Bronchial epithelial cell (primary cell): ENCODE results near the gene TMEM156. TPM values are rescaled to one million over a fixed set of nuclear protein-coding genes. Genes with fewer than 3 reads are reported as not detected.

Experiments
- DNase-seq: peaks from one replicate; pipeline ENCODE4 v3.0.0-alpha.2; 2010; ENCODE audit warnings: low read depth
- FAIRE-seq: peaks from 2 replicates; lab custom pipeline; 2011; peaks lifted over from hg19 to GRCh38; lab: Jason Lieb, UNC
- H3K27me3 ChIP-seq: 2 replicates; pipeline ENCODE4 v1.5.1; 2011; ENCODE audit warnings: low read length; ENCODE audit not compliant: control insufficient read depth, insufficient read depth
- H3K36me3 ChIP-seq: 2 replicates; pipeline ENCODE4 v1.5.1; 2011; ENCODE audit warnings: low read length; ENCODE audit not compliant: control insufficient read depth, insufficient read depth
- H3K4me3 ChIP-seq: 2 replicates; pipeline ENCODE4 v1.5.1; 2011; ENCODE audit warnings: mild to moderate bottlenecking, low read depth, low read length, control low read depth
- CTCF ChIP-seq: IDR thresholded peaks from 2 replicates; pipeline ENCODE4 v1.5.1; 2011; ENCODE audit warnings: mild to moderate bottlenecking, moderate library complexity, low read length, control low read depth, inconsistent platforms; ENCODE audit not compliant: insufficient read depth, severe bottlenecking
- total RNA-seq: library from RNA; depleted of rRNA; stranded (reverse); fragments of >200 nt; gene quantifications from 2 replicates; pipeline ENCODE4 v1.2.1, GENCODE V29; 2014

Gene TMEM156
- total RNA-seq, 1 donor from 2014 or later: 3.4 TPM

GRCh38 chr4:39066371-39066770, 34.2 kb upstream of the TMEM156 start:
- Histone ChIP-seq H3K27me3 (no peaks in the 10 kb centered on the region), H3K4me3 (no peak overlapping the region), H3K36me3 (no peaks in the 10 kb centered on the region)
- no peak for TF ChIP-seq CTCF
- DNase-seq: no peak
- FAIRE-seq: no peak

- FAIRE-seq: no peak
These were observed 31.2 kb upstream of the TMEM156 start for GRCh38 chr4:39063430-39063829.

GRCh38 chr4:39062770-39063097, 30.5 kb upstream of the TMEM156 start:
- Histone ChIP-seq H3K36me3 (no peaks in the 10 kb centered on the region), H3K27me3 (no peaks in the 10 kb centered on the region), H3K4me3 (no peak overlapping the region)
- no peak for TF ChIP-seq CTCF
- FAIRE-seq (no peak), DNase-seq (no peak)

More at GRCh38 chr4:39063430-39063829, 31.2 kb upstream of the TMEM156 start:
- Histone ChIP-seq H3K36me3 (no peaks in the 10 kb centered on the region), H3K4me3 (no peak overlapping the region), H3K27me3 (no peaks in the 10 kb centered on the region)
- DNase-seq: no peak
- no peak for TF ChIP-seq CTCF

- no peak within 1 kb of the TSS for H3K4me3 ChIP-seq
- FAIRE-seq (peak; percentile 77), DNase-seq (no peak)
- TF ChIP-seq CTCF: no peak
- no peaks in the 10 kb centered on the region for H3K36me3 ChIP-seq
- no peaks in the 10 kb centered on the region for H3K27me3 ChIP-seq
These were observed 30.0 kb upstream of the TMEM156 start, which contains the start of gene KLHL5 for GRCh38 chr4:39062094-39062769. TSS of gene KLHL5 (plus strand) at chr4:39062232. CDS start at chr4:39062653, 421 bp downstream.

GRCh38 chr4:39061457-39061856, 29.2 kb upstream of the TMEM156 start:
- TF ChIP-seq CTCF: no peak
- no peaks in the 10 kb centered on the region for H3K27me3 ChIP-seq
- no peak for FAIRE-seq
- no peaks in the 10 kb centered on the region for H3K36me3 ChIP-seq
- H3K4me3 ChIP-seq: no peak overlapping the region
- DNase-seq: no peak

GRCh38 chr4:39056023-39056422, 23.8 kb upstream of the TMEM156 start:
- Histone ChIP-seq H3K36me3 (no peaks in the 10 kb centered on the region), H3K4me3 (no peak overlapping the region), H3K27me3 (no peaks in the 10 kb centered on the region)
- DNase-seq: no peak
- TF ChIP-seq CTCF: no peak
- no peak for FAIRE-seq
